HepG2 (cell line): ENCODE data around the gene NMT2. TPM values are rescaled to one million over a fixed set of nuclear protein-coding genes. Genes with fewer than 3 reads are reported as not detected.

Experiments
- BATF2 ChIP-seq: sonication (generic); formaldehyde crosslinking; IDR thresholded peaks from 2 replicates; pipeline ENCODE4 v1.8.0; 2022; ENCODE audit warnings: mild to moderate bottlenecking, missing genetic modification reagents, moderate library complexity
- BCL6 ChIP-seq: IDR thresholded peaks from 2 replicates; pipeline ENCODE4 v1.6.1; 2016; ENCODE audit warnings: missing genetic modification reagents, missing compliant biosample characterization
- FOXJ3 ChIP-seq: sonication (generic); formaldehyde crosslinking; IDR thresholded peaks from 2 replicates; pipeline ENCODE4 v1.4.0; 2020; ENCODE audit warnings: missing genetic modification reagents, mild to moderate bottlenecking, borderline replicate concordance
- HDAC1 ChIP-seq: sonication (generic); formaldehyde crosslinking; IDR thresholded peaks from 2 replicates; pipeline ENCODE4 v1.5.1; 2020; ENCODE audit warnings: mild to moderate bottlenecking, missing genetic modification reagents
- MAZ ChIP-seq, 2 experiments: sonication (generic) in 1 of 2; formaldehyde crosslinking in 1 of 2; IDR thresholded peaks; 2 replicates each; pipeline versions ENCODE4 v1.5.0 to v1.6.1; 2012 to 2020; ENCODE audit warnings: low read depth in 2 of 2, mild to moderate bottlenecking in 2 of 2, borderline replicate concordance in 1 of 2, improper control_type of control experiment in 1 of 2, low read length in 1 of 2, missing genetic modification reagents in 1 of 2, moderate library complexity in 1 of 2
- MEF2D ChIP-seq: sonication (generic); formaldehyde crosslinking; IDR thresholded peaks from 2 replicates; pipeline ENCODE4 v1.5.1; 2020; ENCODE audit warnings: mild to moderate bottlenecking, missing genetic modification reagents
- NCOA5 ChIP-seq: sonication (generic); formaldehyde crosslinking; IDR thresholded peaks from 2 replicates; pipeline ENCODE4 v1.4.0; 2020; ENCODE audit warnings: missing genetic modification reagents
- NR3C1 ChIP-seq: sonication (generic); formaldehyde crosslinking; IDR thresholded peaks from 2 replicates; pipeline ENCODE4 v1.4.0; 2020; ENCODE audit warnings: missing genetic modification reagents
- PHF21A ChIP-seq: sonication (generic); formaldehyde crosslinking; IDR thresholded peaks from 2 replicates; pipeline ENCODE4 v1.5.0; 2020; ENCODE audit warnings: mild to moderate bottlenecking, missing genetic modification reagents
- POLR2AphosphoS5 ChIP-seq: IDR thresholded peaks from 2 replicates; pipeline ENCODE4 v1.6.1; 2012; ENCODE audit warnings: low read depth, low read length
- SMYD3 ChIP-seq: sonication (generic); formaldehyde crosslinking; IDR thresholded peaks from 2 replicates; pipeline ENCODE4 v1.8.1; 2023; ENCODE audit warnings: mild to moderate bottlenecking, missing genetic modification reagents
- SP140L ChIP-seq: sonication (generic); formaldehyde crosslinking; IDR thresholded peaks from 2 replicates; pipeline ENCODE4 v1.4.0; 2020; ENCODE audit warnings: missing genetic modification reagents, borderline replicate concordance
- SSRP1 ChIP-seq: IDR thresholded peaks from 2 replicates; pipeline ENCODE4 v1.6.1; 2016; ENCODE audit warnings: control low read depth
- TFDP2 ChIP-seq: sonication (generic); formaldehyde crosslinking; IDR thresholded peaks from 2 replicates; pipeline ENCODE4 v1.4.0; 2020; ENCODE audit warnings: missing genetic modification reagents
- ZEB1 ChIP-seq: IDR thresholded peaks from 2 replicates; pipeline ENCODE4 v1.6.1; 2012; ENCODE audit warnings: mild to moderate bottlenecking, low read depth, inconsistent platforms; ENCODE audit not compliant: insufficient replicate concordance
- ZFP36L1 ChIP-seq: sonication (generic); formaldehyde crosslinking; IDR thresholded peaks from 2 replicates; pipeline ENCODE4 v1.8.0; 2022; ENCODE audit warnings: mild to moderate bottlenecking, missing genetic modification reagents, moderate library complexity
- ZHX1 ChIP-seq: sonication (generic); formaldehyde crosslinking; IDR thresholded peaks from 2 replicates; pipeline ENCODE4 v1.8.1; 2022; ENCODE audit warnings: low read depth, mild to moderate bottlenecking, missing genetic modification reagents
- ZNF121 ChIP-seq: sonication (generic); formaldehyde crosslinking; IDR thresholded peaks from 2 replicates; pipeline ENCODE4 v1.5.0; 2020; ENCODE audit warnings: mild to moderate bottlenecking, missing genetic modification reagents
- ZNF430 ChIP-seq: sonication (generic); formaldehyde crosslinking; IDR thresholded peaks from 2 replicates; pipeline ENCODE4 v1.9.0; 2021; ENCODE audit warnings: mild to moderate bottlenecking, missing genetic modification reagents
- ZNF543 ChIP-seq: sonication (generic); formaldehyde crosslinking; IDR thresholded peaks from 2 replicates; pipeline ENCODE4 v1.4.0; 2020; ENCODE audit warnings: mild to moderate bottlenecking, missing genetic modification reagents
- ZNF574 ChIP-seq: sonication (generic); formaldehyde crosslinking; IDR thresholded peaks from 2 replicates; pipeline ENCODE4 v1.4.0; 2020; ENCODE audit warnings: missing genetic modification reagents
- ZSCAN21 ChIP-seq: sonication (generic); formaldehyde crosslinking; IDR thresholded peaks from 2 replicates; pipeline ENCODE4 v1.8.0; 2022; ENCODE audit warnings: mild to moderate bottlenecking, missing genetic modification reagents, moderate library complexity, borderline replicate concordance
- polyA plus RNA-seq, 8 experiments: library from polyadenylated mRNA; depleted of rRNA in 3 of 8; stranded (reverse) in 7 of 8; unstranded in 1 of 8; fragments of >200 nt; fragmentation: Illumina TruSeq in 4 of 8; extraction: Trizol in 4 of 8; gene quantifications; 2 replicates each; pipeline versions ENCODE4 v1.2.1 to v1.2.3, GENCODE V29; 2011 to 2016; ENCODE audit warnings: low read depth in 4 of 8, missing spikeins in 1 of 8, mixed read lengths in 1 of 8; ENCODE audit not compliant: insufficient read depth in 1 of 8
- total RNA-seq, 5 experiments: library from RNA; depleted of rRNA; stranded (reverse); fragments of >200 nt; fragmentation: Illumina TruSeq; extraction: Trizol; gene quantifications; 2 replicates each; pipeline ENCODE4 v1.2.3, GENCODE V29; 2016; ENCODE audit warnings: low read depth in 1 of 5

NMT2 gene
- total and polyA plus RNA-seq, 2 of the 13 experiments (the other 11 are each of a cell fraction or from before 2014, with no cell fraction given): 10.1 to 23.8 TPM

GRCh38 chr10:15097011-15097812 lies 71.3 kb downstream of the NMT2 start, which contains the start of gene RPP38 (continued):
- TF ChIP-seq ZNF574 (CRISPR knock-in tag) (peak; percentile 70; the same call in 1 of the 2 replicates), NR3C1 (CRISPR knock-in tag) (no peak), MAZ (IDR thresholded peaks at IDR 0.05; ENCODE audit: borderline replicate concordance, low read depth, low read length) (peak; percentile 25; the same call in 1 of the 2 replicates), MAZ (CRISPR knock-in tag; IDR thresholded peaks at IDR 0.05; ENCODE audit: low read depth) (peak; percentile 75; the same call in 1 of the 2 replicates), SMYD3 (CRISPR knock-in tag) (peak; percentile 93; the same call in 1 of the 2 replicates), ZNF430 (peak; percentile 80; the same call in 1 of the 2 replicates), SP140L (CRISPR knock-in tag) (no peak), SSRP1 (CRISPR knock-in tag) (no peak), NCOA5 (no peak), BCL6 (CRISPR knock-in tag) (peak; percentile 31), FOXJ3 (CRISPR knock-in tag) (0 out of 2 replicates have a peak, but pooled peaks have one; percentile 33), ZEB1 (peak; percentile 51), HDAC1 (CRISPR knock-in tag) (peak; percentile 55; the same call in 1 of the 2 replicates), ZSCAN21 (CRISPR knock-in tag) (peak; percentile 93), POLR2AphosphoS5 (peak; percentile 87), ZNF121 (CRISPR knock-in tag) (peak; percentile 34; the same call in 1 of the 2 replicates), ZFP36L1 (no peak), BATF2 (CRISPR knock-in tag) (peak; percentile 88), TFDP2 (CRISPR knock-in tag) (peak; percentile 63), ZHX1 (CRISPR knock-in tag) (0 out of 2 replicates have a peak, but pooled peaks have one; percentile 50), ZNF543 (CRISPR knock-in tag) (peak; percentile 79; the same call in 1 of the 2 replicates), MEF2D (CRISPR knock-in tag) (peak; percentile 48; the same call in 1 of the 2 replicates), PHF21A (CRISPR knock-in tag) (peak; percentile 53)
